Measurements from ENCODE around the gene VAV3. TPM values are rescaled to one million over a fixed set of nuclear protein-coding genes. Genes with fewer than 3 reads are reported as not detected.

The VAV3 gene
- total RNA-seq, 1 experiment from 2014 or later: 10.0 TPM

DNA sequence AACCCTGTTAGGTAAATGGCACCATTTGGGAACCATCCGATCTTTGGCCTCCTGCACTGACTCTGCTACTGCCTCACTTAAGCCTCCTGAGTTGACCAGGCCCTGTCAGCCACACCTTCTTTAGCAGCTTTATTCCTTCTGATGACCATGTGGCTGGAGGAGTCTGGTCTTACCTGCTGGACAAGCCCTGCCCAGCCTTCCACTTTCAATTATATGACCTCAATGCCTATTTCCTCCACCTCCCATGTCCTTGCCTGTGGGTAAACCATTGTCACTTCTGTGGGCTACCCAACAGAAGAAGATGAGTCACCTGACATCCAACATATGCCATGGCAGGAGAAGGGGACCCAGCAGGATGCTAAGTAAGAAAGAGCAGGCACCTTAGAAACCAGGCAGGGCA is 430.3 kb downstream of the VAV3 start:
- Mint-ChIP-seq H3K4me1 (peaks cover 10% of the 10 kb centered on the region), H3K27ac (no peak overlapping the region), H3K36me3 (no peaks in the 10 kb centered on the region), H3K4me3 (no peak overlapping the region), H3K27me3 (ENCODE audit: low read depth) (no peaks in the 10 kb centered on the region; the same call in 1 of the 2 replicates), H3K9me3 (no peaks in the 10 kb centered on the region; the same call in 1 of the 2 replicates)
- ChIA-PET CTCF (no interaction called here), POLR2A (no interaction called here)
- no peak for ATAC-seq
- DNase-seq (ENCODE audit: low spot score): no peak
- TF ChIP-seq, protein P1, sequence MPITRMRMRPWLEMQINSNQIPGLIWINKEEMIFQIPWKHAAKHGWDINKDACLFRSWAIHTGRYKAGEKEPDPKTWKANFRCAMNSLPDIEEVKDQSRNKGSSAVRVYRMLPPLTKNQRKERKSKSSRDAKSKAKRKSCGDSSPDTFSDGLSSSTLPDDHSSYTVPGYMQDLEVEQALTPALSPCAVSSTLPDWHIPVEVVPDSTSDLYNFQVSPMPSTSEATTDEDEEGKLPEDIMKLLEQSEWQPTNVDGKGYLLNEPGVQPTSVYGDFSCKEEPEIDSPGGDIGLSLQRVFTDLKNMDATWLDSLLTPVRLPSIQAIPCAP (CRISPR knock-in tag; IDR thresholded peaks at IDR 0.05): no peak
- TF ChIP-seq ZNF396 (CRISPR knock-in tag; IDR thresholded peaks at IDR 0.05; ENCODE audit: borderline replicate concordance) (no peak), GRHL2 (CRISPR knock-in tag; IDR thresholded peaks at IDR 0.05; ENCODE audit: insufficient replicate concordance, severe bottlenecking) (no peak), JUN (CRISPR knock-in tag; IDR thresholded peaks at IDR 0.05) (no peak), NR1H2 (CRISPR knock-in tag; IDR thresholded peaks at IDR 0.05) (no peak), ZNF219 (CRISPR knock-in tag; IDR thresholded peaks at IDR 0.05; ENCODE audit: borderline replicate concordance) (no peak), PRRX2 (CRISPR knock-in tag; IDR thresholded peaks at IDR 0.05) (no peak)
- TF ChIP-seq, protein P2, sequence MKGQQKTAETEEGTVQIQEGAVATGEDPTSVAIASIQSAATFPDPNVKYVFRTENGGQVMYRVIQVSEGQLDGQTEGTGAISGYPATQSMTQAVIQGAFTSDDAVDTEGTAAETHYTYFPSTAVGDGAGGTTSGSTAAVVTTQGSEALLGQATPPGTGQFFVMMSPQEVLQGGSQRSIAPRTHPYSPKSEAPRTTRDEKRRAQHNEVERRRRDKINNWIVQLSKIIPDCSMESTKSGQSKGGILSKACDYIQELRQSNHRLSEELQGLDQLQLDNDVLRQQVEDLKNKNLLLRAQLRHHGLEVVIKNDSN (CRISPR knock-in tag; IDR thresholded peaks at IDR 0.05): no peak
- TF ChIP-seq, protein P3, sequence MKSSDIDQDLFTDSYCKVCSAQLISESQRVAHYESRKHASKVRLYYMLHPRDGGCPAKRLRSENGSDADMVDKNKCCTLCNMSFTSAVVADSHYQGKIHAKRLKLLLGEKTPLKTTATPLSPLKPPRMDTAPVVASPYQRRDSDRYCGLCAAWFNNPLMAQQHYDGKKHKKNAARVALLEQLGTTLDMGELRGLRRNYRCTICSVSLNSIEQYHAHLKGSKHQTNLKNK (CRISPR knock-in tag; IDR thresholded peaks at IDR 0.05): no peak
- TF ChIP-seq, protein P4, sequence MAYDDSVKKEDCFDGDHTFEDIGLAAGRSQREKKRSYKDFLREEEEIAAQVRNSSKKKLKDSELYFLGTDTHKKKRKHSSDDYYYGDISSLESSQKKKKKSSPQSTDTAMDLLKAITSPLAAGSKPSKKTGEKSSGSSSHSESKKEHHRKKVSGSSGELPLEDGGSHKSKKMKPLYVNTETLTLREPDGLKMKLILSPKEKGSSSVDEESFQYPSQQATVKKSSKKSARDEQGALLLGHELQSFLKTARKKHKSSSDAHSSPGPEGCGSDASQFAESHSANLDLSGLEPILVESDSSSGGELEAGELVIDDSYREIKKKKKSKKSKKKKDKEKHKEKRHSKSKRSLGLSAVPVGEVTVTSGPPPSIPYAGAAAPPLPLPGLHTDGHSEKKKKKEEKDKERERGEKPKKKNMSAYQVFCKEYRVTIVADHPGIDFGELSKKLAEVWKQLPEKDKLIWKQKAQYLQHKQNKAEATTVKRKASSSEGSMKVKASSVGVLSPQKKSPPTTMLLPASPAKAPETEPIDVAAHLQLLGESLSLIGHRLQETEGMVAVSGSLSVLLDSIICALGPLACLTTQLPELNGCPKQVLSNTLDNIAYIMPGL (CRISPR knock-in tag; IDR thresholded peaks at IDR 0.05): no peak
- TF ChIP-seq, protein P5, sequence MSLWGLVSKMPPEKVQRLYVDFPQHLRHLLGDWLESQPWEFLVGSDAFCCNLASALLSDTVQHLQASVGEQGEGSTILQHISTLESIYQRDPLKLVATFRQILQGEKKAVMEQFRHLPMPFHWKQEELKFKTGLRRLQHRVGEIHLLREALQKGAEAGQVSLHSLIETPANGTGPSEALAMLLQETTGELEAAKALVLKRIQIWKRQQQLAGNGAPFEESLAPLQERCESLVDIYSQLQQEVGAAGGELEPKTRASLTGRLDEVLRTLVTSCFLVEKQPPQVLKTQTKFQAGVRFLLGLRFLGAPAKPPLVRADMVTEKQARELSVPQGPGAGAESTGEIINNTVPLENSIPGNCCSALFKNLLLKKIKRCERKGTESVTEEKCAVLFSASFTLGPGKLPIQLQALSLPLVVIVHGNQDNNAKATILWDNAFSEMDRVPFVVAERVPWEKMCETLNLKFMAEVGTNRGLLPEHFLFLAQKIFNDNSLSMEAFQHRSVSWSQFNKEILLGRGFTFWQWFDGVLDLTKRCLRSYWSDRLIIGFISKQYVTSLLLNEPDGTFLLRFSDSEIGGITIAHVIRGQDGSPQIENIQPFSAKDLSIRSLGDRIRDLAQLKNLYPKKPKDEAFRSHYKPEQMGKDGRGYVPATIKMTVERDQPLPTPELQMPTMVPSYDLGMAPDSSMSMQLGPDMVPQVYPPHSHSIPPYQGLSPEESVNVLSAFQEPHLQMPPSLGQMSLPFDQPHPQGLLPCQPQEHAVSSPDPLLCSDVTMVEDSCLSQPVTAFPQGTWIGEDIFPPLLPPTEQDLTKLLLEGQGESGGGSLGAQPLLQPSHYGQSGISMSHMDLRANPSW (CRISPR knock-in tag; conservative IDR thresholded peaks at IDR 0.05; ENCODE audit: low read depth): no peak

DNA sequence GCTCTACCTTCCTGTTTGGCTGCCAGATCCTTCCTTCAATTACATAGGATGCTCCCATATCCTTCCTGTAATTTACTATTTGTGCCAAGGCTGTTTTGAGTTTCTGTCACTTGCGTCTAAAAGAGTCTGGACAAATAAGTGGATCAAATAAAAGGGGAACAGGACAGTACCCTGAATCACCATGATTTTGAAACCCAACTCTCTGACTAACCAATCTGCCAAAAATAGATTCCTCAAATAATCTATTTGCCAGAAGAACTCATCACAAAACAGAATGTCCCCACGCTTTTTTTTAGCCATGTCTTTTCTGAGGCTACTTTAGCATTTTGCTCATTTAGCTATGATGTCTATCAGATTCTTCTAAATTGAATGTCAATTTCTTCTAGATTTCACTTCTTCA is 431.5 kb downstream of the VAV3 start:
- peaks cover 4% of the 10 kb centered on the region; the same call in 1 of the 2 replicates for H3K4me1 Mint-ChIP-seq
- H3K4me3 Mint-ChIP-seq: no peak overlapping the region
- ChIA-PET CTCF (interaction anchor here (1.2 kb wide), 1 partner anchor 215 kb away, joined by 3 read pairs; no protein-coding TSS in a partner anchor), POLR2A (interaction anchor here (0.6 kb wide), 1 partner anchor 213 kb away, joined by 3 read pairs; no protein-coding TSS in a partner anchor)
- no peaks in the 10 kb centered on the region for H3K36me3 Mint-ChIP-seq
- no peak for ATAC-seq
- H3K27me3 Mint-ChIP-seq (ENCODE audit: low read depth): no peaks in the 10 kb centered on the region; the same call in 1 of the 2 replicates
- H3K9me3 Mint-ChIP-seq: no peaks in the 10 kb centered on the region; the same call in 1 of the 2 replicates
- DNase-seq (ENCODE audit: low spot score): no peak
- H3K27ac Mint-ChIP-seq: no peak overlapping the region
- no peak for TF ChIP-seq ZNF138 (CRISPR knock-in tag; conservative IDR thresholded peaks at IDR 0.05)
- TF ChIP-seq NR2C2 (CRISPR knock-in tag; IDR thresholded peaks at IDR 0.05): no peak
- TF ChIP-seq, protein P6, sequence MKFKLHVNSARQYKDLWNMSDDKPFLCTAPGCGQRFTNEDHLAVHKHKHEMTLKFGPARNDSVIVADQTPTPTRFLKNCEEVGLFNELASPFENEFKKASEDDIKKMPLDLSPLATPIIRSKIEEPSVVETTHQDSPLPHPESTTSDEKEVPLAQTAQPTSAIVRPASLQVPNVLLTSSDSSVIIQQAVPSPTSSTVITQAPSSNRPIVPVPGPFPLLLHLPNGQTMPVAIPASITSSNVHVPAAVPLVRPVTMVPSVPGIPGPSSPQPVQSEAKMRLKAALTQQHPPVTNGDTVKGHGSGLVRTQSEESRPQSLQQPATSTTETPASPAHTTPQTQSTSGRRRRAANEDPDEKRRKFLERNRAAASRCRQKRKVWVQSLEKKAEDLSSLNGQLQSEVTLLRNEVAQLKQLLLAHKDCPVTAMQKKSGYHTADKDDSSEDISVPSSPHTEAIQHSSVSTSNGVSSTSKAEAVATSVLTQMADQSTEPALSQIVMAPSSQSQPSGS (CRISPR knock-in tag; IDR thresholded peaks at IDR 0.05; ENCODE audit: borderline replicate concordance, low read depth): no peak
- no peak for TF ChIP-seq SMAD3 (CRISPR knock-in tag; IDR thresholded peaks at IDR 0.05; ENCODE audit: borderline replicate concordance)
- TF ChIP-seq, protein P3 (CRISPR knock-in tag; IDR thresholded peaks at IDR 0.05): no peak
- no peak for TF ChIP-seq SOX15 (CRISPR knock-in tag; IDR thresholded peaks at IDR 0.05)
- TF ChIP-seq TP53 (CRISPR knock-in tag; IDR thresholded peaks at IDR 0.05): no peak
- TF ChIP-seq CBFB (CRISPR knock-in tag; IDR thresholded peaks at IDR 0.05; ENCODE audit: low read depth): no peak
- TF ChIP-seq, protein P7, sequence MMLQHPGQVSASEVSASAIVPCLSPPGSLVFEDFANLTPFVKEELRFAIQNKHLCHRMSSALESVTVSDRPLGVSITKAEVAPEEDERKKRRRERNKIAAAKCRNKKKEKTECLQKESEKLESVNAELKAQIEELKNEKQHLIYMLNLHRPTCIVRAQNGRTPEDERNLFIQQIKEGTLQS (CRISPR knock-in tag; conservative IDR thresholded peaks at IDR 0.05): no peak
- no peak for TF ChIP-seq ZNF121 (CRISPR knock-in tag; IDR thresholded peaks at IDR 0.05)
- TF ChIP-seq, protein P8, sequence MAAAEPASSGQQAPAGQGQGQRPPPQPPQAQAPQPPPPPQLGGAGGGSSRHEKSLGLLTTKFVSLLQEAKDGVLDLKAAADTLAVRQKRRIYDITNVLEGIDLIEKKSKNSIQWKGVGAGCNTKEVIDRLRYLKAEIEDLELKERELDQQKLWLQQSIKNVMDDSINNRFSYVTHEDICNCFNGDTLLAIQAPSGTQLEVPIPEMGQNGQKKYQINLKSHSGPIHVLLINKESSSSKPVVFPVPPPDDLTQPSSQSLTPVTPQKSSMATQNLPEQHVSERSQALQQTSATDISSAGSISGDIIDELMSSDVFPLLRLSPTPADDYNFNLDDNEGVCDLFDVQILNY (CRISPR knock-in tag; IDR thresholded peaks at IDR 0.05): no peak
- TF ChIP-seq NFATC4 (CRISPR knock-in tag; IDR thresholded peaks at IDR 0.05): no peak
- TF ChIP-seq IRF2 (CRISPR knock-in tag; IDR thresholded peaks at IDR 0.05; ENCODE audit: borderline replicate concordance, low read depth): no peak
- TF ChIP-seq, protein P9, sequence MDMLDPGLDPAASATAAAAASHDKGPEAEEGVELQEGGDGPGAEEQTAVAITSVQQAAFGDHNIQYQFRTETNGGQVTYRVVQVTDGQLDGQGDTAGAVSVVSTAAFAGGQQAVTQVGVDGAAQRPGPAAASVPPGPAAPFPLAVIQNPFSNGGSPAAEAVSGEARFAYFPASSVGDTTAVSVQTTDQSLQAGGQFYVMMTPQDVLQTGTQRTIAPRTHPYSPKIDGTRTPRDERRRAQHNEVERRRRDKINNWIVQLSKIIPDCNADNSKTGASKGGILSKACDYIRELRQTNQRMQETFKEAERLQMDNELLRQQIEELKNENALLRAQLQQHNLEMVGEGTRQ (CRISPR knock-in tag; IDR thresholded peaks at IDR 0.05): no peak

Data from WTC11 (cell line).